Measurements from ENCODE around the gene SLCO4A1.

SLCO4A1 gene

GRCh38 chr20:62642051-62642665 lies at the start of gene SLCO4A1:
Gene SLCO4A1 (plus strand): TSS chr20:62642503. CDS start chr20:62656455, 13,952 bp downstream.
- DNase-seq (ENCODE audit: insufficient read length, low spot score) (peak; percentile 96), FAIRE-seq (peak; percentile 99)

GRCh38 chr20:62592506-62593177 lies 49.7 kb upstream of the SLCO4A1 start:
- FAIRE-seq: no peak
- no peak for DNase-seq (ENCODE audit: insufficient read length, low spot score)

GRCh38 chr20:62593616-62594015 lies 48.7 kb upstream of the SLCO4A1 start:
- DNase-seq (ENCODE audit: insufficient read length, low spot score): no peak
- peak; percentile 64 for FAIRE-seq

GRCh38 chr20:62595069-62595468 lies 47.2 kb upstream of the SLCO4A1 start:
- FAIRE-seq (peak; percentile 26), DNase-seq (ENCODE audit: insufficient read length, low spot score) (no peak)

- FAIRE-seq (peak; percentile 99), DNase-seq (ENCODE audit: insufficient read length, low spot score) (peak; percentile 96)
Measured at GRCh38 chr20:62595491-62595890, 46.8 kb upstream of the SLCO4A1 start.

- FAIRE-seq: no peak
- DNase-seq (ENCODE audit: insufficient read length, low spot score): no peak
Measured at GRCh38 chr20:62596486-62596885, 45.8 kb upstream of the SLCO4A1 start.

- FAIRE-seq: no peak
- DNase-seq (ENCODE audit: insufficient read length, low spot score): no peak
Measured at GRCh38 chr20:62596921-62597320, 45.4 kb upstream of the SLCO4A1 start.

- FAIRE-seq: peak; percentile 81
- DNase-seq (ENCODE audit: insufficient read length, low spot score): no peak
Measured at GRCh38 chr20:62597416-62598115, 44.7 kb upstream of the SLCO4A1 start.

- FAIRE-seq (peak; percentile 93), DNase-seq (ENCODE audit: insufficient read length, low spot score) (no peak)
Measured at GRCh38 chr20:62598761-62599194, 43.5 kb upstream of the SLCO4A1 start.

- DNase-seq (ENCODE audit: insufficient read length, low spot score): no peak
- FAIRE-seq: peak; percentile 9
Measured at GRCh38 chr20:62599216-62600110, 42.8 kb upstream of the SLCO4A1 start.

GRCh38 chr20:62601172-62601571 lies 41.1 kb upstream of the SLCO4A1 start:
- FAIRE-seq: peak; percentile 51

GRCh38 chr20:62601714-62602113 lies 40.6 kb upstream of the SLCO4A1 start:
- no peak for DNase-seq (ENCODE audit: insufficient read length, low spot score)
- no peak for FAIRE-seq

More at GRCh38 chr20:62601172-62601571, 41.1 kb upstream of the SLCO4A1 start:
- no peak for DNase-seq (ENCODE audit: insufficient read length, low spot score)

GRCh38 chr20:62602550-62602949 lies 39.8 kb upstream of the SLCO4A1 start:
- FAIRE-seq: peak; percentile 28

GRCh38 chr20:62603021-62603906 lies 39.0 kb upstream of the SLCO4A1 start:
- peak; percentile 98 for FAIRE-seq
- peak; percentile 99 for DNase-seq (ENCODE audit: insufficient read length, low spot score)

More at GRCh38 chr20:62602550-62602949, 39.8 kb upstream of the SLCO4A1 start:
- no peak for DNase-seq (ENCODE audit: insufficient read length, low spot score)

GRCh38 chr20:62603907-62604785 lies 38.2 kb upstream of the SLCO4A1 start:
- DNase-seq (ENCODE audit: insufficient read length, low spot score) (no peak), FAIRE-seq (no peak)

- DNase-seq (ENCODE audit: insufficient read length, low spot score) (no peak), FAIRE-seq (peak; percentile 28)
Measured at GRCh38 chr20:62604796-62605195, 37.5 kb upstream of the SLCO4A1 start.

GRCh38 chr20:62605236-62605943 lies 36.9 kb upstream of the SLCO4A1 start:
- DNase-seq (ENCODE audit: insufficient read length, low spot score) (no peak), FAIRE-seq (no peak)

GRCh38 chr20:62606016-62606415 lies 36.3 kb upstream of the SLCO4A1 start:
- FAIRE-seq (no peak), DNase-seq (ENCODE audit: insufficient read length, low spot score) (no peak)
